ENCODE data around the gene INO80.
"Not testable (repeated sequence)": the region's sequence is repeated elsewhere in the genome, so short reads cannot be mapped to it uniquely, and the experiment has no call there.

INO80 gene

DNA sequence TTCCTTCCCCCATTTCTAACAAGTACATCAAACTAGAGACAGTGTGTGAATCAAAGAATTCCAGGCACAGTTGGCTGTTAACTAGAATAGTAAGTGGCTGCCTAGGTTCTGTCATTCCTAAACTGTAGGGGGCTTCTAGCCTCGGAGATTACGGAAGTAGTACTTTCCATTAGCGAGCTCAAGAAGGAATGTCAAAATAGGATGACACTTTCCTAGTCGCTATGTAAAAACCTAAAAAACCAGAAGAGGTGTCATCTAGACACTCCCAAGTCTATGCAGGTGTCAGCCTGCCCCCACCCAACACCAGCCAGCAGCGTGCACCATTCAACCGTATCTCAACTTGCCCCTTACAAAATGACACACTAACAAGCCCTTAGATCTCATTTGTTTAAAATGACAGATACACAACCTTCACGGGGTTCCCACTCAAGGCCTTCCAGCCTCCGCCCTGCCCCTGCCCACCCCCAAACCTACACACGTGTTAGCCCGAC lies 874 bp downstream of the INO80 start:
- no peak for DNase-seq

DNA sequence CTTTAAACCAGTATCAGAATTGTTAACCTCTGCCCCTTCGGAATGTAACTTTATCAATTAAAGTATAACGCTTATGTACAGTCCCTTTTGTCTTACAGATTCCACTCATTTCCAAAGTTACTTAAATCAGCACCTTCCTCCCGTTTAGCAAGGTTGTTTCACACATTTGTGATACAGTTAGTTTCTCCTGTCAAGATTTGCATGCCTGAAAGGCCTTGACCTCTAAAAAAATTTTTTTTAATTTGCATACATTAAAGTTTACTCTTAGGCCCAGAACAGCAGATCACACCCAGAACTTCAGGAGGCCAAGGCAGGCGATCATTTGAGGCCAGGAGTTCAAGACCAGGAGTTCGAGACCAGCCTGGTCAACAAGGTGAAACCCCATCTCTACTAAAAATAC lies 9.1 kb downstream of the INO80 start:
- no peak for DNase-seq

DNA sequence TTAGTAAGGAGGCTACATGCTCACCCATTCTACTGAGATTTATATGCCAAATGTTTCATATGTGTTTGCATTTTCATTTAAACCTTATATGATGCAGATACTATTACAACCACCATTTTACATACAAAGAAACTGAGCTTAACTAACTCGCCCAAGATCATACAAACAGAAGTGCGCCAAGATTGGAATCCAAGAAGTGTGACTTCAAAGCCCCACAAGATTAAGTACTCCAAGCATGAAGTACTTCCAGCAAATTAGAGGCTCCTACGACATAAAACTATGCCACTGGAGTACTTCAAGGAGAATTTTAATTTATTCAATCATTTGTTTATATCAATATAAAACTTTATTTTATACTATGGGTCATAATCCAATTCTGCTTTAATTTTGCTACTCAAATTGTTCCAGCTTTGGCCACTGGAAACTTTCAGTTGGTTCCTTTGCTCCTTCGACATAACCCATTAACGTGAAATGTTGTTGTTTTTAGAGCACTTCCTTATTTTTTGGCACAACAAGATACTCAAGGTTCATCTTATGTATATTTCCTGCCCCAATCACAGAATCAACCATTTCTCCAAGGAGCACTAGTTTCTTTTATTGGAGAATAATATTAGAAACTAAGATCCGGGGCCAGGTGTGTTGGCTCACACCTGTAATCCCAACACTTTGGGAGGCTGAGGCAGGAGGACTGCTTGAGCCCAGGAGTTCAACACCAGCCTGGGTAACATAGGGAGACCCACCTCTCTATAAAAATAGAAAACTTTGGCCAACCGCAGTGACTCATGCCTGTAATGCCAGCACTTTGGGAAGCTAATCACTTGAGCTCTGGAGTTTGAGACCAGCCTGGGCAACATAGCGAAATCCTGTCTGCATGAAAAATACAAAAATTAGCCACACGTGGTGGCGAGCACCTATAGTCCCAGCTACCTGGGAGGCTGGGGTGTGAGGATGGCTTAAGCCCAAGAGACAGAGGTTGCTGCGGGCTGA lies 10.4 kb downstream of the INO80 start:
- DNase-seq, result no peak

DNA sequence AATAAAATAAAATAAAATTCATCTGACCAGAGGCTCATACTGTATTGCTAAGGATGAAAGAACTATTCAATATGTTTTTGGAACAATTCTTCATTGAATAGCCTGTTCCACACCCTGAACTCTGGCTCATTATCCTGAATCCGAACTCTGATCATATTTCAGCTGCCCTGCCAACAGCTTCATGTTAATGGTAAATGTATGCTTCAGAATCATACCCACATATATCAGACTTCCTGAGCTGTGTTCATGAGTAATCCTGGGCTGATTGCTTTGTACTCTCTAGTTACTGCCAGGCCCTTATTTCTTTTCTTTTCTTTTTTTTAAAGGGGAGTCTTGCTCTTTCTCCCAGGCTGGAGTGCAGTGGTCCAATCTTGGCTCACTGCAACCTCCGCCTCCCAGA lies 11.8 kb downstream of the INO80 start:
- DNase-seq, result no peak

DNA sequence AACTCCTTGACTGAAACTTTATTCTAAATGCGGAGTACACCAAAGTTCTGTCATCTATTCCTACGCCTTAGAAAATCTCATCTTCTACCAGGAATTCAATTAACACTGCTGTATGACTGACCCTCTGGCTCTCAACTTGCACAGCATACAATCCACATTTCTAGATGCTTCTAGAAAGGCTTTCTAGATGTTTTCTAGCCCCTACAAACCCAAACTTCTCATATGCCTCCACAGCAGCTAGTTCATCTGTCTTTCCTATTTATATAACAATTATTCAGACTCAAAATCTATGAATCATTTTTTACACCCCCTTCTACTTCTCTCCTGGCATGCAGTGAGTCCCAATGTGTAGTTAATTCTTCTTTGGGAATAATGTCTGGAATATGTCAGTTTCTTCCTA lies 13.2 kb downstream of the INO80 start:
- DNase-seq, result no peak

DNA sequence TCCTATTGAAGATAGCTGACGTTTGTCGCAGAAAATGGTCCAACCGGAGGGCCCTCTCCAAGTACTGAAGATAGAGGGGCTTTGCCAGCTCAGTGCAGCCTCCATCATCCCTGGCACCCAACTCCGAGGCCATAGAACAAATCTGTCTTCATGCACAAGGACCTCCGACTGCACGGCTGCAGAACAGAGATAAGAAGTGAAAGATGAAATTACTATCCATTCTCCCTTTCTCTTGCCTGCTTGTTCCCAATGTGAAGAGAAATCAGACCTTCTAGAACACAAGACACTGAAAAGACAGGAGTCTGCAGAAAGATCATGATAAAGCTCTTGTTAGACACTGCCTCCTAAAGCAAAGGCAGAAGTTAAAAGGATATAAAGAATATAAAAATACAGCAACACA lies 19.9 kb downstream of the INO80 start:
- DNase-seq, result no peak

DNA sequence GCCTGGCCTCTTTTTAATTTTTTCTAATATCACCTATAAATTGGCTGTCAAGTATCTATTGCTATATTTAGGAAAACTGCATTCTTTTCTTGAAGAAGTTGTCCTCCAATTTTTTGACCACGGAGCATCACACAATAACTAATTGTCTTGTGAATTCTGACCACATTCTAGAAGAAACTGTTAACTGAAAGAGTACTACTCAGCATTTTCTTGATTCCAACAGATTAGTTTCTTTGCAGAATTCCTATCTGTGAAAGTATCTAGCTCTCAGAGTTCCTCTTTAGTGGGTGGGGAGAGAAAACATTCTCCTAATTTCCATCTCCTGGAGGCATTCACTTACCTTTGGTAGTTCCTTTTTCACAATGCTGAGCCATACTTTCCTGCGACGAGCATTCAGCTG lies 31.1 kb downstream of the INO80 start:
- DNase-seq, result no peak

DNA sequence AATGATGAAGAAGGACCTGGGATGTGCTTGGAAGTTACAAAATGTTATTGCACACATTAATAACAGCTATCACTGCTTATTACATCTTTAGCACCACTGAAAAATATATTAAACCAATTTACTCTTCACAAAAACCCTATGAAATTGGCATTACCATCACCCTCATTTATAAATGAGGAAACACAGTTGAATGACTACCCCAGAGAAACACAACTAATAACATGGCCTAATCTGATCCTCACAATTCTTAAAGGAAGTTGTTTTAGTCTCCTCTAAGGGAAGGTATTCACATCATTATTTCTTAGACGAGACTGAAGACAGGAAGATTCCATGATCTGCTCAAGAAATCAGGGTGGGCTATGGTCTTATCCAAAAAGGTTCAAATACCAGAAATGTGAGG lies 35.9 kb downstream of the INO80 start:
- DNase-seq, result no peak

DNA sequence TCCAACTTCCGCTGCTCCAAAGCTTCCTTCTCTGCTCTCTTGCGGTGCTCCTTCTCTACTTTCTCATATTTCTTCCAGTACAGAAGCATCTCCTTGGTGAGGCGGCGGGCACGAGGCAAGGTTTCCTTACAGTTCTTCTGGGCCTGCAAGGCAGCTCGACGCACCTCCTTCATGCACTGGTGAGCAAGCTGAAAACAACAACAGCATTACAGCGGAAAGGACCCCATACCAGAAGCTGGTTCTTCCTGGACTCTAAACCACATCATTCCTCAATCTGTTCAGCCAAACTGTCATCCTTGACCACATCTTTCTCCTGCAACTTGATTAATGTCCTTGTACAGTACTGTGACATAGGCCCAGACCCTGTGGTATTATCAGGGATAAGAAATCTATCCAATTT lies 36.4 kb downstream of the INO80 start:
- no peak for DNase-seq

DNA sequence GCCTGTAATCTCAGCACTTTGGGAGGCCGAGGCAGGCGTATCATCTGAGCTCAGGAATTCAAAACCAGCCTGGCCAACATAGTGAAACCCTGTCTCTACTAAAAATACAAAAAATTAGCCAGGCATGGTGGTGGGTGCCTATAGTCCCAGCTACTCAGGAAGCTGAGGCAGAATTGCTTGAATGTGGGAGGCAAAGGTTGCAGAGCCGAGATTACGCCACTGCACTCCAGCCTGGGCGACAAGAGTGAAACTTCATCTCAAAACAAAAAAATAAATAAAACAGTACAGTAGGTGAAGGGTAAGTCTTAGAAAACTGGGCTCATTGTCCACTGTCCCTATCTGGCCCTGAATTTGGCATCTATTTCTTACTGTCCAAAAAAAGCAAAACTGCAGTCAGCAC lies 37.2 kb downstream of the INO80 start:
- DNase-seq, result not testable (repeated sequence)

DNA sequence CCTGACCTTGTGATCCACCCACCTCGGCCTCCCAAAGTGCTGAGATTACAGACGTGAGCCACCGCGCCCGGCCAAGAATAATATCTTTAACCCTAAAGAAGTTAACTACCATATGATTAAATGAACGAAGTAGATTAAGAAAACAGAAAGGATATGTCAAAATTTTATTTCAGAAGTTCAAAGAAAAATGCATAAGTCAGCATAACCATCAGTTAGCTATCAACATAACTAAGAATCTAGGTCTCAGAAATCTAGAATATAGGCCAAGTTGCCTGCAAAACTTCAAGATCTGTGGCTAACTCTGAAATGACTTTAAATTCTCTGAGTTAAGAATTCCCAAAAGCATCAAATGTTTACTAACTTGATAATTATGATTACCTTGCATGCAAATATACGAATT lies 38.0 kb downstream of the INO80 start:
- no peak for DNase-seq

DNA sequence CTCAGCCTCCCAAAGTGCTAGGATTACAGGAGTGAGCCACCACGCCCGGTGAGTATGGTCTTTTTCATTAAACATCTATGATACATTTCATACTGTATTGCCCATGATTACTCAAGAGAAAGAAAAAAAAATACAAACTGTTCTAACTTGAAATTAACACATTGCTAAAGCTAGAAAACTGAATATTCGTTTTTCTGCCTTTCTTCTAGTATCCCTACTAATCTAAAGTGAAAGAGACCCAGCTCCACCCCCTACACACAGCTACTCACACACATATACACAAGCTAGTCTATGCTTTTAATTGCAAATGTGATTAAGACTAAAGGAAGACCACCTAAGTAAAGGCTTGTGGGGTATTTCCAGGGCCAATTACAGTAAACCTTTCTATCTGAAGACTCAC lies 43.1 kb downstream of the INO80 start:
- DNase-seq, result no peak

DNA sequence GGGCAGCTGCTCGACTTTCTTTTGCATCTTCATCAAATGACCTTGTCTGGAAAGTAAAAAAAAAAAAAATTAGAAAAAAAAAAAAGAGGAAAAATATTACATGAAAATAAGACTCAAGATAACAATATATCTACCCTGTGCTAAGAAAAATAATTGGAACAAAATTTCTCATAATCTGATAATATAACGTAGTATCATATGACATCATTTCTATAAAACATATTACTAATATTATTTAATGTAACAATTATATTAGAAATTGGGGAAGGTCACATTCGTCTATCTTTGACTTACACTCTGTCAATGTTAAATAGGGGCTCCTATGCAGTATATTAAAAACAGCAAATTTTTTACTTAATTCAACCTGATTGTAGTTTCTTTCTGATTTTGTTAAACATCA lies 44.1 kb downstream of the INO80 start:
- no peak for DNase-seq

DNA sequence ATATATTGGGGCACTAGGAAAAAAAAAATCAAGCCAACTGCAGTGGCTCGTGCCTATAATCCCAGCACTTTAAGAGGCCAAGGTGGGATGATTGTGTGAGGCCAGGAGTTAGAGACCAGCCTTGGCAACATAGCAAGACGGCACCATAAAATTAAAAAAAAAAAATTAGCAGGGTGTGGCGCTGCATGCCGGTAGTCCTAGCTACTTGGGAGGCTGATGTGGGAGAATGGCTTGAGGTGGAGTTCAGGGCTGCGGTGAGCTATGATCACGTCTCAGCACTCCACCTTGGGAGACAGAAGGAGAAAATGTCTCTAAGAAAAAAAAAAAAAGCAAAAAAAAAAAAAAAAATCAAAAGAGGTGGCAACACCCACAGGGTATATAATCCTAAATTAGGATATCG lies 49.6 kb downstream of the INO80 start:
- DNase-seq, result no peak

DNA sequence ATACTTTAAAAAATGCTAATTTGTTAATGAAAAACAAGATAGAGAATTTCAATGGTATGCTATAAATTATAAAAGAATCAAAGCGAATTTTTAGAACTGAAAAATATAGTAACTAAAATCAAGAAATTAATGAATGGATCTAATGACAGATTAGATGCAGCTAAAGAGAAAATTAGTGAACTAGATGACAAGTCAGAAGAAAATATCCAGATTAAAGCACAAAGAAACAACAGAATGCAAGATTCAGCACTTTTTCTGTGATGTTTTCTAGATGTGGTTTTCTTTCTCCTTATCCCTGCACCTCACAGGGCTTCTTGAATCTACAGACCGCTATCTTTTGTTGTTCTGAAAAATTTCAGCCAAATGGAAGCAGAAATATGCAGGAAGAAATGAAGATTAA lies 54.4 kb downstream of the INO80 start:
- no peak for DNase-seq

DNA sequence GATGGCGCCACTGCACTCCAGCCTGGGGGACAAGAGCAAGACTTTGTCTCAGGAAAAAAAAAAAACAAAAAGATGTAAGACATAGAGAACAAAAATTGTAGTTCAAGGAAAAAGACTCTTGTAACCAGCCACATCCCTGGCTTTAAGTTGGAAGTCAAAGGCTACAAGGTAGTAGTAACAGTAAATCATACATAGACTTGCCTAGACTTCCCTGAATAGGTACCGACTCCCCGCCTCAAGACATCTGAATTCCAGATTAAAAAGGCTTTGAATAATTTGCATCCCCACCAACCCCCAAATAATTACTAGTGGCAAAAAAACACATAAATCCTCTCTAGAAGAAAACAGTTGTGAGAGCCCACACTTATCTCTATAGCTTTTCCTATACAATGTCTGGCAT lies 55.6 kb downstream of the INO80 start:
- no peak for DNase-seq

DNA sequence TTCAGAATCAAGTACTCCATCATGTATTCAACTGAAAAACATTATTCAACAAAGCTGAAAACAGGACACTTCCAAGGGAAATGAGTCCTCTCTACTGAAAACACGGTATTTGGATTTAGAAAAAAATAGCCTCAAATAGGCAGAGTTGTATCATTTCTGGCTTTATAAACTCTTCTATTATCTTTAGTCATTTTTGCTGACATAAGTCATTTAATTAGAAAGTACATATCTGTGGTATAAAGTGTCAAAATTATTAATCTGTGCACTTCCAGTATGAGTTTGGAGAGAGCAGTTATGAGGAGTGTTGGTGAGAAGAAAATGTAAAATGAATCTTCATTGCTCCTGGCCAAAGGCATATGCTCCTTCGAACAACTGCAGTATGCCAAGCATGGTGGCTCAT lies 59.3 kb downstream of the INO80 start:
- DNase-seq, result no peak

DNA sequence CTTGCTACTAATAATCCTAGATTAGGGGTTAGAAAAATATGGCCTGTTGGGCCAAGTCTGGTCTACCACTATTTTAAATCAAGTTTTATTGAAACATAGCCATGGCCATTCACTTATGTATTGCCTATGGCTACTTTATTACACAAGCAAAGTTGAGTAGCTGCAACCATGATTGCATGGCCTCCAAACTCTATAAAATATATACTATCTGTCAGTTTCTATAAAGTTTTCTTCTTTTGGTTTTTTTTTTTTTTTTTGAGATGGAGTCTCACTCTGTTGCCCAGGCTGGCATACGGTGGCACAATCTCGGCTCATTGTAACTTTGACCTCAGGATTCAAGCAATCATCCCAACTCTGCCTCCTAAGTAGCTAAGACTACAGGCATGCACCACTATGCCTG lies 60.4 kb downstream of the INO80 start:
- no peak for DNase-seq

DNA sequence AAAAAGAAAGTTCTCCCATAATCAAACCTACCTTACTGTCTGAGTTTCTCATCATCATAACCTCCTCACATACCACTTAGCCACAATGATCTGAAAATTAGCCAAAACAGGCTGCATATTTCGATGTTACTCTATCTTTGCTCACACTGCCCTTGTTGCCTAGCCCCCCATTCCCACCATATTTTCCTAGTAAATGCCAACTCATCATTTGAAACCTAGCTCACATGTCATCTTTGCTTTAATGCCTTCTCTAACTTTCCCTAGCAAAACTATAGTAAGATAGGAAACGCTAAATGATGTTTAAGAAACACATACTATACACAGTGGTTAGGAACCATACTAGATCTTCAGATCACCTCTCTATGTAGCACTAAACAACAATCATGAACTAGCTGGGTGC lies 64.9 kb downstream of the INO80 start:
- DNase-seq, result no peak

DNA sequence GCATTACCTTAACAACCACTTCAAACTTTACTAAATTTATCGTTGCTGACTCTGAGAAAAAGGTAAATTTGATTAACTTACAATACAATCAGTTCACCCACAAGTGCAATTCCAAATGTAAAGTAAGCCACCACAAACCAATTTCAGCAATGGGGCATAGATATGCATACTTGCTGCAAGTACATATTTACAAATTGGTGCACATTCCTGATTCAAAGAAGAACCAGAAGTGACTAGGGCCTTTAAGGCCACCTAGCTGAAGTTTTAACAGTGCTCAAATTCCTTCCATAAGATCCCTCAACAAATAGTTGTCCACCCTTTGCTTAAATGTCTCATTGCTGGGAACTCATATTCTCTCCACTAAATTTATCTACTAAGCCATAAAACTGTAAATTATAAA lies 67.2 kb downstream of the INO80 start:
- DNase-seq, result no peak

DNA sequence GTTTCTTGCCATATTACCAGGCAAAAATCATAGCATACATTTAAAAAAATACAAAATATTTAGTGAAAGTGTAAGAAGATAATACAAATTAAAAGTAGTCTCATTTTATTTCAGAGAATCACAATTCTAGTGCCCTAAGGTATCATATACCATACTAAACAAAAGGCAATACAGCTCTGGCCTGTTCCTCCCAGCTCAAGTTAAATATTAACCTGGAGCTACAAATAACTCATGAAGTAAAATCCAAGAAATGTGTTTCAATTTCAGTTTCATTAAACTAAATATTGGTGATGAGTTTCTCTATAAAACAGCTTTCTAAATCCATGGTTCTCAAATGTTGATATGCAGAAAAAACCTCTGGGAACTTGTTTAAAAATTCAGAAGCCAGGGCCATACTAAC lies 67.7 kb downstream of the INO80 start:
- no peak for DNase-seq

DNA sequence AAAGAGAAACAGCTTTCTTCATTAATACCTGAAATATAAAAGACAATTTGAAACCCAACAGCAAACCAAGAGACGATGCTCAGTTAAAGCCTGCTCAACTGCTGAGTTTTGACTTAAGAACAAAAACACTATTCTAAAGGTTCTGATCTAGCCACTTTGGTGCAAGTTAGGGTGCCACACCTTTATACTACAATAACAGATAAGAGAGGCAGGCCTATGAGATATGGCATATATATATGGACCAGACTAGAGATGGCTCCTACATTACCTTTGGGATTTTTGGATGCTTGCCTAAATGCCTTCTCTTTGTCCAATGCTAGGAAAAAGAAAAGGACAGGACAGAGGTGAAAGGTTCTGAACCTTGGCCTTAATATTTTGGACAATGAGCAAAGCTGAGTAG lies 68.6 kb downstream of the INO80 start:
- DNase-seq, result no peak

DNA sequence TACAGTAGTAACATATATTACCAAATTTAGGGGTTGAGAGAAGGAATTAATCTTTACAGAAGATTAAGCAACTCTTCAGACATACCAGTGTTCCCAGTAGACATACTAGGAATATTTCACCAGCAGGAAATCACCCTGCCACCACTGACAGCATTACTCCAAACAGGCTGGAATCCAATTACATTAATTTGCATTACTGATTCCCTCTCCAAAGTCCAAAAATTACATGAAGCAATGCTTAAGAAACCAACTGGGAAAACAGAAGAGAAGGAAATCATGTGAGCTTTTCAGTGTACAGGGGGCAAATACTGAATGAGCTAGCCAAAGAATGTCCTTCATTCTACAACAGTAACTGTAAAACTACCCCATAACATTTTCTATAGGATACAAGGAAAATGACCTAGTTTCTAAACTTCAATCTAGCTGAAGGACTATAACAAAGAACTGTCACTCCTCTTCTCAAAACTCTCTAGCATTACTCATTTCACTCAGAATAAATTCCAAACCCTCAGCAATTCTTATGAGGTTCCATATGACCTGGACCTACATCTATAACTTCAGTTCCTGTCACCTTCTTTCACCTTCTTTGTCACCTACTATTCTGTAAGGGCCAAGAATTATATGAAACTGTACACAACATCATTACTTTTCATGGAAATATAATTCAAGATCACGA lies 72.7 kb downstream of the INO80 start:
- DNase-seq, result no peak

DNA sequence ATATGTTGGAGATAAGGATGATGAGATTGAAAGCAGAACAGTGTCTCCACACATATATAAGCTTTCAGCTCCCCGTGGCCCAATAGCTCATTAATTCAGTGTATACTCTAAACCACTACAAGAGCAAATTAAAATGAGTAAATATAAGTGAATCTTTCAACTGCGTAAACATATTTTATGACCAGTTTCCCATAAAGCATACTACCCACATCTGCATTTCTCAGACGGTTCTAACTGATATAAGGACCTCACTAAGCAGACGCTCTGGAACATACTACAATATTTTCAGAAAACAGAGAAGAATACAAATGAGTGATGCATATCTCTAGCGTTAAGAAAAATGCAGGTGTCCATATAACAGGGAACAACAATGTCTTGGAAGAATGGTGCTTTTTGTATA lies 73.2 kb downstream of the INO80 start:
- DNase-seq, result no peak
